Activated CD4-positive, alpha-beta T cell treated with anti-CD3 and anti-CD28 coated beads for 48 hours (primary cell): ENCODE measurements around the gene TRIP12.
"Not testable (repeated sequence)": the region's sequence is repeated elsewhere in the genome, so short reads cannot be mapped to it uniquely, and the experiment has no call there.

Experiments
- DNase-seq: peaks from one replicate; pipeline ENCODE4 v3.0.0-alpha.2; 2020

Gene TRIP12

DNA sequence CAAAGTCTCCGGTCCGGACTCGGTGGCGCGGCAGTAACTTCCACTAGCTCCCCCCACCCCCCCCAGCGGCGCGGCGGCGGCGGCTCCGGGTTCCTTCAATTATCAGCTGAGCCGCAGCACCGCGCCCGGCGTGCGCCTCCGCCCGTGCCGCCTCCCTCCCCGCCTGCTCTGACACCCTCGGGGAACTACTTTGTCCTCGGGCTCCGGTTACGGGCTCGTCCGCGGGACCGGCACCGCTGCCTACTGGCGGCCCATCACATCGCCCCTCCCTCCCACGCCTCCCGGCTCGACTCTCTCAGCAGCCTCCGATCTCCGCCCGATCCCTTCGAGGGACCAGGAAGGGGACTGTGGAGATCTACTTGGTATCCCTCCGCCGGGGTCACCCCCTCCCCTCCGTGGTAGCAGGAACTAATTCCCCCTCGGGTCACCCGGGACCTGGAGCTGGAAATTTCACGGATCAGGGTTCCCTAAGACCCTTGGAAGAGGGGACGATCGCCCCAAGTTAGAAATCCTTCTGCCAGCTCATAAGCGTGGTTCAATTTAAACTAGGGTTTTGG, at the start of gene TRIP12:
Gene TRIP12, minus strand, starts transcription at position 118 of the 557 bp plus-strand sequence. CDS start 41,930 bp downstream, outside the sequence.
- DNase-seq = peak; percentile 90

DNA sequence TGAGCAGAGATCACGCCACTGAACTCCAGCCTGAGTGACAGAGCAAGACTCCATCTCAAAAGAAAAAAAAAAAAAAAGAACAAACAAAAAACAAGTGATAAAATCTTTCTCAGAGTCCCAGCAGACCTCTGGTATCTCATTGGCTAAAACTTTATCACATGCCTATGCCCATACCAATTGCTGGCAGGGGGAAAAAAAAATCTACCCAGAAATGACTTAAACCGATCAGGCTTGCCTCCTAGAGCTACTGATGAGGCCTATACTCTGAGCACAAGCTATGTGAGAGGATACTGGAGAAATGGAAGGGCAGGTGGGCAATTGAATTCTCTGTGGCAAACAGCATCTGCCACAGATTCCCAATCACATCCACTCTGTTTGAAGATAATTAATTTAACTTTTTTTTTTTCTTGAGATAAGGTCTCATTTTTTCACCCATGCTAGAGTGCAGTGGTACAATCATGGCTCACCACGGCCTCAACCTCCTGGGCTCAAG, 49.5 kb upstream of the TRIP12 start:
- DNase-seq = no peak

DNA sequence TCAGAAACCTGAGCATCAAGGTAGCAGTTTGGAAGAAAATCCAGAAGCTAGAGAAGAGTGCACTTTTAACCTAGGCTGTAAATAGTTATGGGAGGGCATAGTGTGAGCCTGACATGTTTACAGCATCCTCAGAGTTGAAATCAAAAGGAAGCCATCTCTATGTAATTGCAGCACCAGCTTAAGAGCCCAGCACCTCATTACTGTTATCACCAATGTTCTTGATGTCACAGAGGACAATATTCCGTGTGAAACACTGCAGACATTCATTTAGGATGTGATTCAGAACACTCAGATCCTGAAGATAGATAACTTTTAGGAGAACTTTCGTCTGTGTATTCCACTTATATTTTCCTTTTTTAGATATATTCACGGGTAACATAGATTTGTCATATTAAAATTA, 48.6 kb upstream of the TRIP12 start:
- no peak for DNase-seq

DNA sequence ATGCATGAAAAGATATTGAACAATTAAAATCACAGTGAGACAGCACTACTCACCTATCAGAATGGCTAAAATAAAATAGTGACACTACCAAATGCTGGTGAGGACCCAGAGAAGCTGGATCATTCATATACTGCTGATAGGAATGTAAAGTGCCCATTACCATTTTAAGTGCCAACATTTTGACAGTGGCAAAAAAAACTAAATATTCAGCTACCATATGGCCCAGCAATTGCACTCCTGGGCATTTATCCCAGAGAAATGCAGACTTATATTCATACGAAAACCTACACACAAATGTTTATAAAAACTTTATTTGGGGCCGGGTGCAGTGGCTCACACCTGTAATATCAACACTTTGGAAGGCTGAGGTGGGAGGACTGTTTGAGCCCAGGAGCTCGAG, 48.1 kb upstream of the TRIP12 start:
- DNase-seq = no peak

DNA sequence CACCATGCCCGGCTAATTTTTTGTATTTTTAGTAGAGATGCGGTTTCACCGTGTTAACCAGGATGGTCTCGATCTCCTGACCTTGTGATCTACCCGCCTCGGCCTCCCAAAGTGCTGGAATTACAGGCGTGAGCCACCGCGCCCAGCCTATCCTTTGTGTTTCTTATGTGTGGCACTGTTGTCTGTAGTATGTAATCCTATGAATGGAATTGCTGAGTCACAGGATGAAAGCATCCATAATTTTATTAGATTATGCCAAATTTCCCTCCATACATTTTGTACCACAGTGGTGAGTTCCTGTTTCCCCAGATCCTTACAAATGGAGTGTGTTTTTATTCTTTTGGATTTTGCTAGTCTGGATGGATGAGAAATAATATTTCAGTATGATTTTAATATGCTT, 41.8 kb upstream of the TRIP12 start:
- not testable (repeated sequence) for DNase-seq

DNA sequence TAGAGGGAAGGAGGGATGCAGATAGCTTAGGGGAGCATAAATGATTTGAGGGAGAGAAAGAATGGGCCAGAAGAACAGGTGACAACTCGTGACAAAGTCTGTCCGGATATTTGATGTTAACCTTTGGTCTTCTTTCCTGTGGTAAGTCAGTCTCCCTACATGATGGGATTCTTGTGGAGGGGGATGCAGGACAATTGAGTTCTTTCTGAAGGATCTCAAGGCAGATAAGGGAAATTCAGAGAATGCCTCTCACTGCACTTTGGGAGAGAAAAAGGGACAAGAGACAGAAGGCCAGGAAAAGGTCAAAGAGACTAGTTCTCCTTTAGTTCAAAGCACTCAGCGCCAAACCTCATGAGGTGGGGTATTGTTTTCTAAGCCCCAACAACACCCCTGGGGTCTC, 34.7 kb upstream of the TRIP12 start:
- no peak for DNase-seq

DNA sequence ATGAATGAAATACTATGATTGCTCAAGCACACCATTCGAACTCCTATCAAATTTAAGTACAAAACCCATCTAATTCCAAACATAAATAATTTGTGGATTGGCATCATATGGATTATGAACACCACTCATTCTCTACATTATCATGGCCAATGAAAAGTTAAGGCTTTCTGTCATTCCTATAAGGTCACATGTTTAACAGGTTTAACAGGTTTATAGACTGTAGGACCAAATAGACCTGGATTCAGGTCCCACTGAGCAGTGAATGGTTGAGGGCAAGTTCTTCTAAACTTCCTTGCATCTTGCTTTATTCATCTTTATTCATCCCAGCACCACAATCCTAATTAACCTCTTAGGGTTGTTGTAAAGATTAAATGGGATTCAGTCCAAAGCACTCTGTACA, 33.9 kb upstream of the TRIP12 start:
- no peak for DNase-seq

DNA sequence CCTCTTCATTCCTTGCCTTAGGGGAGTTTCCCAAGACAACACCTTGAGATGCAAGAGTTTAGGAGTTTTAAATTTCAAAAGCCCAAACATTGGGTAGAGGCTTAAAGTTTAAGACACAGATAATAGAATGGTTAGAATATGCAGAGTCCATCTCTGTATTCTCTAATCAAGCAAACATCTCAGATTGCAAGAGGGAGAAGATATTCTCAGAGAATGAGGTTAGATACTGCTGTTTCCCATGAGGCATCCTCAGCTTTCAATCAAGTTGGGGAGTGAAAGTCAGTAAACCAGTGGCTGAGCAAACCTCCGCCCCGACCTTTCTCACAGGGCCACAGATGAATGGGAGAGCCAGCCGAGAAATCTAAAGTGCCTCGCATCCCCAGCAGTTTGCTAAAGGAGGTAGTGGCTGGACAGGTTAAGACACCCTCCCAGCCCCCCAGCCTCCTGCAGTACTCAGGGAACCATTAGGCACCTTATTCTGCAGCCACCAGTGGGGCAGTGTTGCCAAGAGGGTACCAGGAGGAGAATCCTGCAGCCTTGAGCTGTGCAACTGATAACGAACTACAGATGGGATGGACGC, 30.5 kb upstream of the TRIP12 start:
- no peak for DNase-seq

DNA sequence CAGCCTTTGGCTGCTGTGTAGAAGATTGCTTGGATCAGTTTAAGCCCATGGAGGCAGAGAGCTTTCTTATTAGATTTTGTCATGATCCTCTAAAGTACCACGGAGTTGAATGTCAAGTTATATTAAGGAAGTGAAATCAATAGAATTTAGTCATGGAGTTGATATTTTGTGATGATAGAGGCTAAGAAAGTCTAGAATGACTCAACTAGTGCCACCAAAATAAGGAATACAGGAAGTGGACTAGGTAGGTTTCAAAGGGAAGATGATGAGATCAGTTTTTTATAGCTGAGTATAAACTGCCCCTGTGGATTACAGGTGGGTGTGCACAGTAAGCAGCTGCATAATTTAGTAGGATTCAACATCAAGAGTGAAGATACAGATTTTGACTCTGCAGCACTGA, 25.7 kb upstream of the TRIP12 start:
- DNase-seq = no peak

DNA sequence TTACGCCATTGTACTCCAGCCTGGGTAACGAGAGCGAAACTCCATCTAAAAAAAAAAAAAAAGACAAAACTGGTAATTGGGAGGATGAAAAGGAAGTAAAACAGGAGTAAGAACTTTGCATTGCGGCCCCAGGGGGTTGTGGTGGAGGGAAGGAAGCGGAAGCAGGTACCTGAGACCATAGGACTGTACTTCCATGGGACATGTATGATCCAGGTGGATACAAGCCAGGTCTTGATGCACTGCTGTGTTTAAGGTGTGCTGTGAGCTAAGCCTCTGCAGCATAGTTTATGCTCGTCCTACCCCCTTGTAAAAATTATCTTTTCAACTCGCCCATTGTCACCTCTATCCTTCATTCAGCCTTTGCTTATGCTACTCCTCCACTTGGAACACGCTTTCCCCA, 24.2 kb upstream of the TRIP12 start:
- no peak for DNase-seq

DNA sequence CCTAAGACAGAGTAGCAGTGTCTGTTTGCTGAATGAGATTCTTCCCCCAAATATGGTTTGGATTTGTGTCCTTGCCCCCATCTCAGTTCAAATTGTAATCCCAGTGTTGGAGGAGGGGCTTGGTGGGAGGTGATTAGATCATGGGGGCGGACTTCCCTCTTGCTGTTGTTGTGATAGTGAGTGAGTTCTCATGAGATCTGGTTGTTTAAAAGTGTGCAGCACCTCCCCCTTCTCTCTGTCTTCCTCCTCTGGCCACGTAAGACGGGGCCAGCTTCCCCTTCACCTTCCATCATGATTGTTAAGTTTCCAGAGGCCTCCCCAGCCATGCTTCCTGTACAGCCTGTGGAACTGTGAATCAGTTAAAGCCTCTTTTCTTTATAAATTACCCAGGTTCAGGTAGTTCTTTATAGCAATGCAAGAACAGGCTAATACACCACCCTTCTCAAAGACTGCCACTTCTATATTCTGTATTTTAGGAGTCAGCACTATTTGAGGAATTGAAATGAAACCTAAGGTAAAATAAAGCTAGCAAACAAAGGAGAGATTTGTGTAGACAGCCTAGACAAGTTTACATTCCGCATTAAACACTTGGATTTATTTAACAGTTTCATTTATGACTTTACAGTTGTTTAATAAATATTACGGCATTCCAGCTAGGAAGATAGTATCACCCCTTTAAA, 22.1 kb upstream of the TRIP12 start:
- DNase-seq = no peak

DNA sequence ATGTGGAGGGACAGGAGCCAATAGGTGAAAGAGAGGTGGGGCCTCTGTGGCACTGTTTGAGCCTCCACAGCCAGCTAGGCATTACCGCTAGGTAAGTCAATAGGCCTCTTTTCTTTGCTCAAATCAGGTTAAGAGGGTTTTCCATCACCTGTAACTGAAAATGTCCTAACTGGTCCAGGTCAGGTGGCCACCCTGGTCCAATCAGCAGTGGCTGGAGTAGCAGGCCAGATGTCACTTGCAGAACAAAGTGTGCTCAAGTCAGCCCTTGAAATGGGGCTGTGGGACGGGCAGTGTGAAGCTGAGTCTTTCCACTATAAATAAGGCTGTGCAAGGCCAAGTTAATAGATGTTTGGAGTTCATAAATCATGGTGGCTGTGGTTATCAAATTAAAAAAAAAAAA, 21.4 kb upstream of the TRIP12 start:
- no peak for DNase-seq

DNA sequence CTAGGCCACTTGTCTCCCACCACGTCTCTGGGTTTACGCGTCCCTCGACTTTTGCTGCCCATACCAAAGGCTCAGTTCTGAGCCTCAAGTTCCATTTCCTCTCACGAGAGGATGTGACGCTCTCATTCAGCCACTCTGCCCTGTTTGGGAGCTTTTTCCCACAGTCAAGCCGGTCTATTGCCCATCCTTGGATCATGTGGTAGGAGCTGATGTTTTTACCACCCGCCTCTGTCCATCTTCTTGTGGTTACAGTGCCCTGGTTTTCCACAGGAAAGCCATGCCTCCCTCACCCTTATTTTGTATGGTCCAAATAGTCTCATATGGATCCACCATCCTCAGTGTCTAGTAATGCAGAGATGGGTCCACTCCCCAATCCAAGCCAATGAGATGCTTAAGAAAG, 20.9 kb upstream of the TRIP12 start:
- no peak for DNase-seq

DNA sequence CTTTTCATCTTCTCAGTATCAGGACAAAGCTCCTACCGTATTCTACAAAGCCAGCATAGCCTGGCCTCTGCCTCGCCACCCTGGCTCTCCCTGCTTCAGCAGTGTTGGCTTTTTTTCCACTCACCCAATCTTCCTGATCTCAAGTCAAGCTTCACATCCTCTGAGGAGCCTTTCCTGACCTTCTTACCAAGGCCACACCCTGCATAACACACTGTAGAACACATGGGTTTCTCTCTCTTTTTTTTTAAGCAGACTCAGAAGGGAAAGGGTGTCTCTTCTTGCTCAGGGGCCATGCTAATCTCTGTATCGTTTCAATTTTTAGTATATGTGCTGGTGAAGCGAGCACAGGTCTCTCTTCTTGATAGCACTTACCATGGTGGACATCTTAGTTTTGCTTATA, 15.7 kb upstream of the TRIP12 start:
- DNase-seq = no peak

DNA sequence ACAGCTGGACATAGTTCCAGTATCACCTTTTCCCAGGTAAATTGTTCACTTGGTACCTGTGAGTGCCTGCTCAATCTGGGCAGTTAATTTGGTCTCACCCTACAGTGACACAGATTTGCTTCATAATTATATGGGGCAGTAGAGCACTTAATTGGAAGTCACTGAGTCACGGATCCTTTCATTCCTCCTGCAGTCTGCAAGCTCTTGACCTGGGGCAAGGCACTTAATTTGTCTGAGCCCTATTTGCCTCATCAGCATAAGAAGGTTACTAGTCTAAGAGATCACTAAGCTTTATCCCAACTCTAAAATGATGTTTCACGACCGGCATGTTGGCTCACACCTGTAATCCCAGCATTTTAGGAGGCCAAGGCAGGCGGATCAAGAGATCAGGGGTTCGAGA, 9.4 kb upstream of the TRIP12 start:
- DNase-seq = no peak

DNA sequence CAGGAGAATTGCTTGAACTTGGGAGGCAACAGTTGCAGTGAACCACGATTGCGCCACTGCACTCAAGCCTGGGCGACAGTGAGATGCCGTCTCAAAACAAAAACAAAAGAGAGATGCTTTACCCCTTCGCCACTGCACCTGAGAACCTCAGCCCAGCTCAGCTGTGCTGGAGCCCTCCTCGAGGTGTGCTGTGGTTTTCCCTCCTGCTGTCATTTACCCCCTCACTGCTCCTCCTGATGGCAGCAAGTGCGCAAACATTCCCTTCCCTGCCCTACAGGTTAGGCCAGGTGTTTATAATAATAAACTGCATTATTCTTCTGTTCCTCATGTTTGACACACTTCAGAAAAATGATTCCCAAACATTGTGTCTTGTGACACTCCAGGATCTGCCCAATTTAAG, 8.8 kb upstream of the TRIP12 start:
- DNase-seq = no peak

DNA sequence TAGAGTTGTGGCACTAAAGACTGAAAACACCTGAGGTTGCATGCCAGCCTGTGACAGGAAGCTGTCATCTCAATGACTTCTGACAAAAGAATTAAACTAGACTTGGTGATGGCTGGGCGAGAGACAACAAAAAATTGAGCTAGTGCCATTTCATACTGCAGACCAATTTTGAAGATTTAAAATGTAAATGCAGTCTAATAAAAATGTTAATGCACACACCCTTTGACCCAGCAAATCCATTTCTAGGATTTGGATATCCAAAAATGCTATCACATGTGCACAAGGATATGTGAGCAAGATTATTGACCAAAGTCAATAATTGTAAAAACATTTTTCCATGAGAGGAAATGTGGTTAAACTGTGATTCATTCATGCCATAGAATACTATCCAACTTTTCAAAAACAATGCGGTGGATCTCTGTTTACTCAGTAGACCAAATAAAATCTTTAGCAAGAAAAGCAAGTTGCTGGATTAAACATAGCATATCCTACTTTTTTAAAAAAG, 6.1 kb upstream of the TRIP12 start:
- no peak for DNase-seq

DNA sequence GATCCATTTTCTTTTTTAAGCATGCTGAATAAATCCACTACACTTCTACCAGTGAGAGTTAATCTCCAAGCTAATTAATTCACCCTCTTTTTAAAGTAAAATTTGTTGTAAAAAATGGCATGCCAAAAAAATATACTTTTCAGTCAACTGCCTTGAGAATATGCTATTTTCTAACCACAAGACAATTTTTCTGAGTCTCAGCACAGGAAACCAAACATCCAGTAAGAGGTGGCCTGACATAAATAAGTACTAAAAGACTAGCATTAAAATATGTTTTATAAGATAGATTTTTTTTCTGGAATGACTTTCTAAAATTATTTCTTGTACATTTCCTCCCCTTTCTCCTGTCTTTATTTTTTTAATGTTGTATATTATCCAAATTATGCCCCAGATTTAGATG, 3.4 kb upstream of the TRIP12 start:
- DNase-seq = no peak

DNA sequence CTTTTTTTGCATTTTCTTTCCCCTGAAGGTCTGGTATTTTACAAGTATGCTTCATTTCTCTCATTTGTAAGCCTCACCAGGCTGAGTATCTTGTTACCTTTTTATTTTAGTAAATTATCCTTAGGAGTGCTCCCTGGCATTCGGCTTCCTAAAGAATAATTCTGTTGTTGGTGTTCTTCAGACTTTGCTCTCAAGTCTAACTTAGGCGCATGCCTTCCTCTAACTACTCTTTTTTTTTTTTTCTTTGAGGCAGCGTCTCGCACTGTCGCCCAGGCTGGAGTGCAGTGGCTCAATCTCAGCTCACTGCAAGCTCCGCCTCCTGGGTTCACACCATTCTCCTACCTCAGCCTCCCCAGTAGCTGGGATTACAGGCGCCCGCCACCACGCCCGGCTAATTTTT, 2.7 kb upstream of the TRIP12 start:
- DNase-seq = not testable (repeated sequence)

DNA sequence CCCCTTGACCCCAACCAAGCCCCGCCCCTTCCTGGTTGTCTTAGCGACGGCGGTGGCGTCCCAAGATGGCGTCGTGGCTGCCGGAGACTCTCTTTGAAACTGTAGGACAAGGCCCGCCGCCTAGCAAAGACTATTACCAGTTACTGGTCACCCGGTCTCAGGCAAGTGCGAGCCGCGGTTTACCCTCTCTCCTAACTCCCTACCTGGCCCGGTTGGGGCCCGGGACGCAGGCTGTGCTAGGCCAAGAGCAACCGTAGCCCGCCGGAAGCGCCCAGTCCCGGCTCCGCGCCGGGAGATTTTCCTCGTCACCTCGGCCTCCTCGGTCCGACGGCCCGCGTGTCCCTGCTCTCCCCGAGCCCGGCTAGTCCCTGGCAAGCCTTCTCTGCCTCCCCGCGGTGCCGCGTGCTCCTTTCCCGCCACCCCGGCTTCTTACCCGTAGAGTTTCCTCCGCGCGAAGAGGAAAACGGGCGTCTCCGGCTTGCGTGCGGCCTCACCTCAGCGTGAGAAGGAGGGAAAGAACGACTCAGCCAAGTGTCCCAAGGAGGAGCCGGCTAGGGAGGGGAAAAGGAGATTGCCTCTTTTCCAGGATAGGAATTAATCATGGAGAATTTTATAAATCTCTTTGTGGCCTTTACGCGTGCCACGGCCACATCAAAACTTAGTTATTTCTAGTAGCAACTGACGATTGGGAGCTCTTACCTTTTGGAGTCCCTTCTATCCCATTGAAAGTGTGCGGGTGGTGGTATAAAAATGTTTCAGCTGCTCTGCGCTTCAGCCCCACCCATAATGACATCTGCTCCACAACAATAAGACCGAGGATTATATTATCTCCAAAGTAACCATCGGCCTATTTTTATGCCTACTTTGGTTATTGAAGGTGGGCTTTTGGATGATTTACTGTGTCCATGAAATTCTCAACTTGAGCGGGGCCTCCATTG, 909 bp upstream of the TRIP12 start, which contains the start of gene FBXO36:
Gene FBXO36, plus strand, starts transcription at position 55 of the 938 bp plus-strand sequence. Its CDS starts 11 bp downstream, at position 66.
- peak; percentile 92 for DNase-seq

DNA sequence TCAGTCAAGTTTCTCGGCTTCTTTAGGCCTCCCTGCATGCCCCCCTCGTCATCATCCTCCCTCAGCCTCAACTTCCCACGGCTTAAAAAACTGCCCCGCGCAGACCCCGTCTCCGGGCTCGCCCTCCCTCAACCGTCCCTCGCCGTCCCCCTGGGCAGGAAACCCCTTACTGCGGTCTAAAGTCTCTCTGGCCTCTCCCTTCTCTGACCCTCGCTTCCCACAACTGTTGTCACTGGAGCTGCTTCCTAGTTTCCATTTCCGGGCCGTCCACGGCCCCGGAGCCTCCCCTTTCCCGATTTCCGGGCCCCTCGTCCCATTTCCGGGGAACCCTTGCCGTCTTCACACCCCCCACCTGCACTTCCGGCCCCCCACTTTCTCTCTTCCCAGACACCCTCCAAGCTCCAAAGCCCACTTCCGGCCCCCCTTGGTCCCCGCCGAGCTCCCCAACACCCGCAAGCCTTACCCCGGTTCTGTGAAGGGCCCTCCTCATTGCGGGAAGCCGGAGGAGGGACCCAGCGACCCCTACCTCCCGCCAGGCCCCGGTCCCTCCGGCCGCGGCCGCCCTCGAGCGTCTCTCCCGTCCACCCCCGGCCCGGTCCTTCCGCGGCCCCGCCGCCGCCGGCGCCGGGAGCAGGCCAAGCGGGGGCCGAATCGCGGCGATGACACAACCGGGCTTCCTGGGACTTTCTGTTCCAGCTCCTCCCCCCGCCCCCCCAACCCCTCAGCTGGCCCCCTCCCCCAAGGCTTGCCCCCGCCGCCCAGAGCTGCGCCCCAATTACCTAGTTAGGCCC, 513 bp downstream of the TRIP12 start:
- DNase-seq = peak; percentile 75

DNA sequence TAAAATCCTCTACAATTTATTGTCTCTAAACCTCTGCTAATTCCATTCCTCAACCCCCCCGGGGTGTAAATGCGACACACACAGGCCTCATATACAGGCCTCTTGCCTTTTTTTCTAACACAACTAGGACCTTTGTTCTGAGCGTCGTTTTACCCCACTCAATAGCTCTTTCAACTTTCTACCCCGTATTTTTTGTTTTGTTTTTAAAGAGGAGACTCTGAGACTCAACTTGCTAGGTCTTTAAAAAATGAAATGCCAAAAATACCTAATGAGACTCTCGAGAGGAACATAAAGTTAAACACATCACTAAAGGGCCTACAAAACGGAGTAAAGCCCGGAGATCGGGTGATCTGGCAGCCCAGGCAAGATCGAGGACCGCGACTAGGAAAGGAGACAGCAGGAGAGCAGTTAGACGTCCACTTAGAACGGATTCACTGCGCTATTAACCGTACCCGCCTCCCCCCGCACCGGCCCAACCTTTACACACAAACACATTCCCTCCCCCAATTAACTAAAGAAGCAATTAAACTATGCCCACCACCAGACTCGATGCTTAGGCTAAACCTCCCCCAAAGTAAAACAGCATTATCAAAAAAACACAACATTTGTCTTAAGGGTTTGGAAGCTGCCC, 1.7 kb downstream of the TRIP12 start:
- DNase-seq = peak; percentile 30
